MCF 10A (cell line): ENCODE measurements around the gene CTPS2. TPM values are rescaled to one million over a fixed set of nuclear protein-coding genes. Genes with fewer than 3 reads are reported as not detected.

Source experiments
- BruUV-seq: library from RNA; stranded (reverse); fragments of 400-500 nt; replicated peaks from 2 replicates; lab custom pipeline; 2021; lab: Mats Ljungman, UMichigan
- CTCF ChIA-PET: fragments of 300-600 bp; sonication (Branson Sonifier 250); formaldehyde crosslinking; extraction: SDS; loops from one replicate; lab custom pipeline; 2021; ENCODE audit warnings: antibody characterized with exemption, inconsistent platforms; lab: Yijun Ruan, JAX
- POLR2A ChIA-PET: fragments of 300-600, 350-650 bp; sonication (Branson Sonifier 250); formaldehyde crosslinking; extraction: SDS; loops from one replicate; lab custom pipeline; 2020; ENCODE audit warnings: antibody characterized with exemption, inconsistent platforms; lab: Yijun Ruan, JAX
- DNase-seq: peaks from one replicate; pipeline ENCODE4 v3.0.0-alpha.2; 2018; ENCODE audit not compliant: unreplicated experiment
- H3K27ac Mint-ChIP-seq: one replicate; pipeline ENCODE4 v1.8.0; 2022; ENCODE audit warnings: mild to moderate bottlenecking, low read depth, mixed read lengths; ENCODE audit not compliant: unreplicated experiment
- H3K27me3 Mint-ChIP-seq: one replicate; pipeline ENCODE4 v1.8.0; 2022; ENCODE audit warnings: mixed read lengths; ENCODE audit not compliant: insufficient read depth, unreplicated experiment
- H3K36me3 Mint-ChIP-seq: one replicate; pipeline ENCODE4 v1.8.0; 2022; ENCODE audit warnings: mild to moderate bottlenecking, moderate library complexity, mixed read lengths; ENCODE audit not compliant: insufficient read depth, unreplicated experiment
- H3K4me1 Mint-ChIP-seq: one replicate; pipeline ENCODE4 v1.8.0; 2022; ENCODE audit warnings: mixed read lengths; ENCODE audit not compliant: insufficient read depth, unreplicated experiment
- H3K4me3 Mint-ChIP-seq: one replicate; pipeline ENCODE4 v1.8.0; 2022; ENCODE audit warnings: mild to moderate bottlenecking, moderate library complexity, mixed read lengths; ENCODE audit not compliant: unreplicated experiment
- H3K9me3 Mint-ChIP-seq: one replicate; pipeline ENCODE4 v1.8.0; 2022; ENCODE audit warnings: mixed read lengths; ENCODE audit not compliant: unreplicated experiment
- intact Hi-C: fragments of 100-400 bp; cut with micrococcal nuclease; formaldehyde crosslinking; loops from 2 replicates; pipeline ENCODE4 v1.14.1; 2022
- total RNA-seq: library from RNA; stranded (reverse); gene quantifications from 2 replicates; pipeline ENCODE4 v1.2.3, GENCODE V29; 2022
- TF ChIP-seq, protein P1 (sequence below): fragments of 200-600 bp; IDR thresholded peaks from one replicate; pipeline ENCODE4 v1.8.0; 2022; ENCODE audit warnings: antibody characterized with exemption, mild to moderate bottlenecking; ENCODE audit not compliant: unreplicated experiment

Gene CTPS2
- total RNA-seq, 1 experiment from 2014 or later = 5.3 TPM

DNA sequence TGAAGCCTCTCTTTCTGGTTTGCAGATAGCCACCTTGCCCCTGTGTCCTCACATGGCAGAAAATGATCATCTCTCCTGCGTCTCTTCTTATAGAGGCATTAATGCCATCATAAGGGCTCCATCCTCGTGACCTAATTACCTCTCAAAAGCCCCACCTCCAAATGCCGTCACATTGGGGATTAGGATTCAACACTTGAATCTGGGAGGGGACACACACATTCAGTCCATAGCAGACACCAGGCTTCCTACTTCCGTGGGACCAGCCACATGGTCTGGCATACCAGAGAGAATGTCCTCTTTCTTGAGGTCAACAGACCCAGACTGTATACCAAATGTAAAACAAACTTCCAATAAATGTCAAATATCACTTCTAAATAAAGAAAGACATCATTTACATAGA, 144.8 kb downstream of the CTPS2 start:
- POLR2A ChIA-PET = no interaction called here
- H3K4me3 Mint-ChIP-seq = no peak overlapping the region
- no peaks in the 10 kb centered on the region for H3K27me3 Mint-ChIP-seq

DNA sequence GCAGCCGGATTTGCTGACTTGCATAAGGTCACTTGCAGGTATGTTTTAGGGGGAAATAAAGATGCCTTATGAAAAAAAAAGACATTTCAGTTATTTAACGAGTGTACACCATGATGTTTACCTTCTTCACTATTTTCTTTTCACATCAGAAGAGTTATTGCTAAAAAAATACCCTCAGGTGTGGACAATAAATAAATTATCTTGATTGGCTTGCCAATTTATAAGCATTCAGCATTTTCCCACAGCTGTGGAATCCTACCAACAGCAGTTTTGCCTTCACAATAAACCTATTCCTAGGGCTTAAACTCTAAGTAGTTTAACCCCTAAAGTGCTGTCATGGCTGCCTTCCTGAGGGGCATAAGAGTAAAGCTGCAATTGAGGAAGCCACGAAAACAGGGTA, 145.9 kb downstream of the CTPS2 start:
- Mint-ChIP-seq H3K9me3 (no peaks in the 10 kb centered on the region), H3K4me3 (no peak overlapping the region), H3K27ac (no peak overlapping the region), H3K36me3 (no peaks in the 10 kb centered on the region), H3K27me3 (no peaks in the 10 kb centered on the region), H3K4me1 (no peaks in the 10 kb centered on the region)
- DNase-seq = no peak
- intact Hi-C loops = no loop called here
- CTCF ChIA-PET = interaction anchor here (0.9 kb wide), 1 partner anchor 13 kb away, joined by 3 read pairs; no protein-coding TSS in a partner anchor
- POLR2A ChIA-PET = interaction anchor here (0.6 kb wide), 1 partner anchor 817 kb away, joined by 3 read pairs; no protein-coding TSS in a partner anchor
- TF ChIP-seq, protein P1, sequence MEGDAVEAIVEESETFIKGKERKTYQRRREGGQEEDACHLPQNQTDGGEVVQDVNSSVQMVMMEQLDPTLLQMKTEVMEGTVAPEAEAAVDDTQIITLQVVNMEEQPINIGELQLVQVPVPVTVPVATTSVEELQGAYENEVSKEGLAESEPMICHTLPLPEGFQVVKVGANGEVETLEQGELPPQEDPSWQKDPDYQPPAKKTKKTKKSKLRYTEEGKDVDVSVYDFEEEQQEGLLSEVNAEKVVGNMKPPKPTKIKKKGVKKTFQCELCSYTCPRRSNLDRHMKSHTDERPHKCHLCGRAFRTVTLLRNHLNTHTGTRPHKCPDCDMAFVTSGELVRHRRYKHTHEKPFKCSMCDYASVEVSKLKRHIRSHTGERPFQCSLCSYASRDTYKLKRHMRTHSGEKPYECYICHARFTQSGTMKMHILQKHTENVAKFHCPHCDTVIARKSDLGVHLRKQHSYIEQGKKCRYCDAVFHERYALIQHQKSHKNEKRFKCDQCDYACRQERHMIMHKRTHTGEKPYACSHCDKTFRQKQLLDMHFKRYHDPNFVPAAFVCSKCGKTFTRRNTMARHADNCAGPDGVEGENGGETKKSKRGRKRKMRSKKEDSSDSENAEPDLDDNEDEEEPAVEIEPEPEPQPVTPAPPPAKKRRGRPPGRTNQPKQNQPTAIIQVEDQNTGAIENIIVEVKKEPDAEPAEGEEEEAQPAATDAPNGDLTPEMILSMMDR = no peak
- BruUV-seq = no TSS peak

More for the DNA sequence above, 144.8 kb downstream of the CTPS2 start:
- Mint-ChIP-seq H3K36me3 (no peaks in the 10 kb centered on the region), H3K9me3 (no peaks in the 10 kb centered on the region), H3K4me1 (no peaks in the 10 kb centered on the region), H3K27ac (no peak overlapping the region)
- intact Hi-C loops = no loop called here
- DNase-seq = no peak
- TF ChIP-seq, protein P1 = no peak
- CTCF ChIA-PET = no interaction called here
- no TSS peak for BruUV-seq

DNA sequence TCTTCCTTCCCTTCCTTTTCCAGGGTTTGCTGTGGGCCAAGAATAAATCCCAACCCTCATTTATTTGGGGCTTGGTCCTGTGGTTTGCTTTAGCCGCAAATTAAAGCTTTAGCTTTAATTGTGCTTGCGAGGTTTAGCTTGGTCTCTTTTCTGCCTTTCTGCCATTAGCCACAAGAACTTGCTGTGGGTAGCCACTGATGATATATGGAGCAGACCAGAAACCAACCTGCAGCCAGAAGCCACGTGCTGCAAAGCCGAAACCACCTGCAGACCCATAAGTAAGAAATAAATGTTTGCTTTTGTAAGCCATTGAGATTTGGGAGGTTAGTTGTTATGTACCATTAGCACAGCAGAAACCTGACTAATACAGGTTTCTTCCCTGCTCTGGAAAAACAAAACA, 152.3 kb downstream of the CTPS2 start:
- H3K36me3 Mint-ChIP-seq = no peaks in the 10 kb centered on the region
- H3K27me3 Mint-ChIP-seq = peaks cover 27% of the 10 kb centered on the region
- no peaks in the 10 kb centered on the region for H3K9me3 Mint-ChIP-seq
- H3K4me1 Mint-ChIP-seq = no peaks in the 10 kb centered on the region
- no peak overlapping the region for H3K27ac Mint-ChIP-seq
- ChIA-PET POLR2A (no interaction called here), CTCF (interaction anchor here (0.7 kb wide), 1 partner anchor 712 kb away, joined by 3 read pairs; no protein-coding TSS in a partner anchor)
- DNase-seq = no peak
- no peak overlapping the region for H3K4me3 Mint-ChIP-seq
- no TSS peak for BruUV-seq
- intact Hi-C loops = no loop called here
- TF ChIP-seq, protein P1 = no peak

DNA sequence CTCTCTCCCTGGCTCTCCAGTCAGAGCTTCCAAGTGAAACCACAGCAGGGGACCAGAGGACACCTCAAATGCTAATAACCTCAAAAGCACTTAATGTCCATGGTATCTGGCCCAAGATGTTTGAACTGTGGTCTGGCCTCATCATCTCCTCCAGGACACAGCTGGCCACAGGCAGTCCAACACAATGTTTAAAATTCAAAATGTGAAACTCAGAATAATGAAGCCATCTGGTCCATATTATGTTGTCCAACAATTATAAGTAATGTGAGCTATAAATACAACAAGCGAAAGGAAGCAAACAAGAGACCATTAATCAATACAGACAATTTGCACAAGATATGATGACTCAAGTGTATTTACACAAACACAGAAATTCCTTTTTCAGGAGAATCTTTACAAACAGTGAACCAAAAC, 153.3 kb downstream of the CTPS2 start:
- intact Hi-C loops = no loop called here
- DNase-seq = no peak
- POLR2A ChIA-PET = no interaction called here
- peaks cover 27% of the 10 kb centered on the region for H3K27me3 Mint-ChIP-seq
- TF ChIP-seq, protein P1 = no peak
- H3K4me1 Mint-ChIP-seq = no peaks in the 10 kb centered on the region
- H3K27ac Mint-ChIP-seq = no peak overlapping the region
- BruUV-seq = no TSS peak
- H3K9me3 Mint-ChIP-seq = no peaks in the 10 kb centered on the region
- no peak overlapping the region for H3K4me3 Mint-ChIP-seq
- H3K36me3 Mint-ChIP-seq = no peaks in the 10 kb centered on the region
- CTCF ChIA-PET = interaction anchor here (0.6 kb wide), 1 partner anchor 10 kb away, joined by 4 read pairs; no protein-coding TSS in a partner anchor
